H1 (cell line): ENCODE measurements around the gene PROM2. TPM values are rescaled to one million over a fixed set of nuclear protein-coding genes. Genes with fewer than 3 reads are reported as not detected.

Experiments
- CTCF ChIA-PET: fragments of 300-600 bp; sonication (Branson Sonifier 250); formaldehyde crosslinking; loops from one replicate; lab custom pipeline; 2021; ENCODE audit not compliant: partially characterized antibody; lab: Charles Lee
- POLR2A ChIA-PET: fragments of 300-600 bp; sonication (Branson Sonifier 250); formaldehyde crosslinking; loops from one replicate; lab custom pipeline; 2021; ENCODE audit warnings: inconsistent platforms; ENCODE audit not compliant: partially characterized antibody; lab: Charles Lee
- DNase-seq, 2 experiments: peaks; one replicate each; pipeline versions ENCODE4 v3.0.0 to v3.0.0-alpha.2; 2010 to 2022; ENCODE audit warnings: low spot score in 2 of 2, low read depth in 1 of 2, mixed read lengths in 1 of 2
- FAIRE-seq: peaks from 2 replicates; lab custom pipeline; 2011; peaks lifted over from hg19 to GRCh38; lab: Jason Lieb, UNC
- H2AFZ ChIP-seq: 2 replicates; pipeline ENCODE4 v1.8.1; 2012; ENCODE audit warnings: low read length, inconsistent platforms
- H2AK5ac ChIP-seq: 2 replicates; pipeline ENCODE4 v1.6.1; 2013; ENCODE audit warnings: low read depth, low read length
- H2BK120ac ChIP-seq: replicated peaks from 2 replicates; pipeline ENCODE3; 2013; ENCODE audit warnings: low read depth, low read length, inconsistent platforms
- H2BK12ac ChIP-seq: 2 replicates; pipeline ENCODE4 v1.6.1; 2013; ENCODE audit warnings: low read depth, low read length
- H2BK15ac ChIP-seq: 2 replicates; pipeline ENCODE4 v1.6.1; 2013; ENCODE audit warnings: low read length
- H2BK20ac ChIP-seq: 2 replicates; pipeline ENCODE4 v1.6.1; 2013; ENCODE audit warnings: low read length
- H2BK5ac ChIP-seq: 2 replicates; pipeline ENCODE4 v1.6.1; 2013; ENCODE audit warnings: low read depth, low read length
- H3K14ac ChIP-seq: 2 replicates; pipeline ENCODE4 v1.6.1; 2013; ENCODE audit warnings: inconsistent platforms; ENCODE audit not compliant: insufficient read length
- H3K18ac ChIP-seq: 2 replicates; pipeline ENCODE4 v1.6.1; 2013; ENCODE audit warnings: low read length; ENCODE audit errors: extremely low read depth
- H3K23ac ChIP-seq: 2 replicates; pipeline ENCODE4 v1.6.1; 2013; ENCODE audit warnings: inconsistent platforms; ENCODE audit not compliant: insufficient read length
- H3K23me2 ChIP-seq: 2 replicates; pipeline ENCODE4 v1.6.1; 2013; ENCODE audit warnings: low read depth, low read length
- H3K27ac ChIP-seq: 2 replicates; pipeline ENCODE4 v1.6.1; 2011; ENCODE audit warnings: low read depth, low read length, inconsistent platforms
- H3K27me3 ChIP-seq, 4 experiments: replicated peaks in 1 of 4; 1 replicate in 1 of 4; 2 replicates in 3 of 4; pipeline versions ENCODE4 v1.6.1 to v1.8.1; 2011 to 2013; ENCODE audit warnings: low read length in 3 of 4, mild to moderate bottlenecking in 3 of 4, inconsistent platforms in 2 of 4, mixed read lengths in 2 of 4, moderate library complexity in 1 of 4; ENCODE audit not compliant: control insufficient read depth in 3 of 4, insufficient read depth in 3 of 4; ENCODE audit errors: extremely low read depth in 1 of 4
- H3K36me3 ChIP-seq, 4 experiments: 2 replicates each; pipeline versions ENCODE4 v1.6.1 to v1.8.1; 2011 to 2013; ENCODE audit warnings: mild to moderate bottlenecking in 4 of 4, low read length in 3 of 4, moderate library complexity in 2 of 4, control low read depth in 1 of 4, inconsistent platforms in 1 of 4; ENCODE audit not compliant: insufficient read depth in 4 of 4, control insufficient read depth in 2 of 4
- H3K4ac ChIP-seq: replicated peaks from 2 replicates; pipeline ENCODE3; 2013; ENCODE audit warnings: low read length, low read depth, mixed read lengths, inconsistent platforms; ENCODE audit not compliant: insufficient read length
- H3K4me1 ChIP-seq, 4 experiments: replicated peaks in 1 of 4; 1 replicate in 1 of 4; 2 replicates in 3 of 4; pipeline versions ENCODE4 v1.6.1 to v1.8.1; 2011 to 2013; ENCODE audit warnings: low read length in 3 of 4, inconsistent platforms in 2 of 4, mixed read lengths in 1 of 4; ENCODE audit not compliant: insufficient read depth in 4 of 4, control insufficient read depth in 3 of 4
- H3K4me2 ChIP-seq, 2 experiments: 2 replicates each; pipeline versions ENCODE4 v1.6.1 to v1.8.1; 2011 to 2013; ENCODE audit warnings: low read depth in 2 of 2, low read length in 2 of 2, control low read depth in 1 of 2, inconsistent platforms in 1 of 2, mild to moderate bottlenecking in 1 of 2; ENCODE audit not compliant: insufficient read depth in 1 of 2
- H3K4me3 ChIP-seq, 4 experiments: fragments of 200-600, 300-600 bp in 1 of 4; sonication (generic), shearing (Covaris generic), sonication (Bioruptor Twin) in 1 of 4; 2 replicates each; pipeline versions ENCODE4 v1.5.1 to v1.8.1; 2011 to 2016; ENCODE audit warnings: low read length in 4 of 4, low read depth in 3 of 4, control low read depth in 2 of 4, inconsistent platforms in 2 of 4, mild to moderate bottlenecking in 2 of 4, mixed read lengths in 1 of 4, moderate library complexity in 1 of 4; ENCODE audit not compliant: insufficient read depth in 2 of 4; ENCODE audit errors: extremely low read depth in 1 of 4
- H3K56ac ChIP-seq: replicated peaks from 2 replicates; pipeline ENCODE3; 2013; ENCODE audit warnings: low read depth, mild to moderate bottlenecking, mixed read lengths, low read length, inconsistent platforms; ENCODE audit not compliant: insufficient read length
- H3K79me1 ChIP-seq: 2 replicates; pipeline ENCODE4 v1.6.1; 2013; ENCODE audit warnings: low read depth, low read length, control low read depth
- H3K79me2 ChIP-seq, 2 experiments: 2 replicates each; pipeline versions ENCODE4 v1.6.1 to v1.8.1; 2012 to 2013; ENCODE audit warnings: low read length in 2 of 2, mild to moderate bottlenecking in 2 of 2, inconsistent platforms in 1 of 2; ENCODE audit not compliant: insufficient read depth in 2 of 2, control insufficient read depth in 1 of 2
- H3K9ac ChIP-seq, 4 experiments: replicated peaks in 1 of 4; 1 replicate in 1 of 4; 2 replicates in 3 of 4; pipeline versions ENCODE4 v1.6.1 to v1.8.1; 2011 to 2013; ENCODE audit warnings: low read depth in 3 of 4, low read length in 3 of 4, control low read depth in 2 of 4, mild to moderate bottlenecking in 2 of 4, moderate library complexity in 2 of 4, inconsistent platforms in 1 of 4; ENCODE audit errors: extremely low read depth in 1 of 4
- H3K9me3 ChIP-seq, 2 experiments: 2 replicates each; pipeline versions ENCODE4 v1.6.1 to v1.8.1; 2012 to 2013; ENCODE audit warnings: mild to moderate bottlenecking in 2 of 2, moderate library complexity in 2 of 2, control low read depth in 1 of 2, inconsistent platforms in 1 of 2, low read depth in 1 of 2, low read length in 1 of 2, mixed read lengths in 1 of 2; ENCODE audit not compliant: insufficient read depth in 2 of 2
- H4K20me1 ChIP-seq, 2 experiments: replicated peaks in 1 of 2; 2 replicates each; pipeline versions ENCODE3 to v1.8.1; 2011 to 2013; ENCODE audit warnings: inconsistent platforms in 2 of 2, low read length in 2 of 2, mild to moderate bottlenecking in 1 of 2; ENCODE audit not compliant: insufficient read depth in 2 of 2, control insufficient read depth in 1 of 2
- H4K5ac ChIP-seq: 2 replicates; pipeline ENCODE4 v1.6.1; 2013; ENCODE audit warnings: low read length, low read depth, mixed read lengths, inconsistent platforms; ENCODE audit not compliant: insufficient read length
- H4K8ac ChIP-seq: 2 replicates; pipeline ENCODE4 v1.8.0; 2013; ENCODE audit warnings: mild to moderate bottlenecking, moderate library complexity, low read length, inconsistent platforms; ENCODE audit not compliant: insufficient read depth; ENCODE audit errors: extremely low read depth
- H4K91ac ChIP-seq: replicated peaks from 2 replicates; pipeline ENCODE3; 2013; ENCODE audit warnings: low read length, mixed read lengths, inconsistent platforms; ENCODE audit not compliant: insufficient read length
- CREB1 ChIP-seq: IDR thresholded peaks from 2 replicates; pipeline ENCODE4 v1.6.1; 2012; ENCODE audit warnings: inconsistent platforms
- HDAC6 ChIP-seq: IDR thresholded peaks from one replicate; pipeline ENCODE4 v1.7.1; 2012; ENCODE audit warnings: low read depth, mild to moderate bottlenecking, inconsistent platforms, low read length, moderate library complexity
- KDM1A ChIP-seq: fragments of 200-600, 300-600 bp; sonication (generic); IDR thresholded peaks from 2 replicates; pipeline ENCODE4 v1.7.1; 2016; ENCODE audit warnings: mild to moderate bottlenecking, low read length, borderline replicate concordance
- MAFK ChIP-seq: IDR thresholded peaks from 2 replicates; pipeline ENCODE4 v1.6.1; 2012; ENCODE audit warnings: low read depth, mild to moderate bottlenecking, improper control_type of control experiment, low read length
- NRF1 ChIP-seq: IDR thresholded peaks from 2 replicates; pipeline ENCODE4 v1.6.1; 2011; ENCODE audit warnings: mild to moderate bottlenecking, low read depth, low read length, improper control_type of control experiment
- POLR2AphosphoS5 ChIP-seq: IDR thresholded peaks from 2 replicates; pipeline ENCODE4 v1.6.1; 2011; ENCODE audit warnings: low read depth, low read length
- RFX5 ChIP-seq: IDR thresholded peaks from 2 replicates; pipeline ENCODE4 v1.6.1; 2011; ENCODE audit warnings: low read depth, low read length, improper control_type of control experiment, borderline replicate concordance
- SIN3A ChIP-seq, 2 experiments: IDR thresholded peaks in 1 of 2; conservative IDR thresholded peaks in 1 of 2; 2 replicates each; pipeline ENCODE4 v1.6.1; 2011 to 2012; ENCODE audit warnings: low read length in 2 of 2, improper control_type of control experiment in 1 of 2, low read depth in 1 of 2, mild to moderate bottlenecking in 1 of 2
- SUZ12 ChIP-seq: fragments of 200-600 bp; sonication (generic); IDR thresholded peaks from 2 replicates; pipeline ENCODE4 v1.6.1; 2012; ENCODE audit warnings: mild to moderate bottlenecking, inconsistent platforms, low read length, moderate library complexity, mixed read lengths
- WGBS, 2 experiments: shearing (Covaris generic) in 1 of 2; methylation state at CpG; one replicate each; pipeline versions ENCODE4 v1.1.6 to v1.1.7; 2013 to 2015; ENCODE audit warnings: low lambda C conversion rate in 2 of 2, mixed read lengths in 2 of 2, inconsistent platforms in 1 of 2, low coverage in 1 of 2, missing lambda C conversion rate in 1 of 2; ENCODE audit not compliant: insufficient replicate concordance in 2 of 2, insufficient coverage in 1 of 2, insufficient read length in 1 of 2; ENCODE audit errors: extremely low coverage in 1 of 2, missing lambda C conversion rate in 1 of 2; 5-methylcytosine and 5-hydroxymethylcytosine counted together
- polyA plus RNA-seq, 7 experiments: library from polyadenylated mRNA; depleted of rRNA in 3 of 7; stranded (reverse) in 5 of 7; unstranded in 2 of 7; fragments of >200 nt in 5 of 7; fragments of 200-250 nt in 2 of 7; gene quantifications; 1 replicate in 5 of 7; 2 replicates in 1 of 7; 4 replicates in 1 of 7; pipeline versions ENCODE4 v1.2.1 to v1.2.3, GENCODE V29; 2011 to 2013; ENCODE audit warnings: missing spikeins in 2 of 7, mixed read lengths in 2 of 7
- total RNA-seq: library from RNA; stranded (reverse); fragmentation: NEBNext Ultra II Directional; extraction: Animal tissue kit (Norgen Biotek cat#: 25700); gene quantifications from 2 replicates; pipeline ENCODE4 v1.2.1, GENCODE V29; 2021

PROM2 gene
- total and polyA plus RNA-seq, 2 of the 8 experiments (the other 6 are each of a cell fraction or from before 2014, with no cell fraction given): 1.6 to 3.8 TPM

GRCh38 chr2:95264624-95265023 is 9.6 kb upstream of the PROM2 start:
- no peak overlapping the region for H2BK12ac ChIP-seq

More at GRCh38 chr2:95264624-95265023, 9.6 kb upstream of the PROM2 start:
- no peaks in the 10 kb centered on the region for H3K36me3 ChIP-seq
- H3K23me2 ChIP-seq: no peaks in the 10 kb centered on the region; the same call in 1 of the 2 replicates
- H3K4me3 ChIP-seq: no peak overlapping the region
- no peak overlapping the region for H3K14ac ChIP-seq
- no peaks in the 10 kb centered on the region for H3K27me3 ChIP-seq
- DNase-seq: no peak
- H3K79me1 ChIP-seq: no peaks in the 10 kb centered on the region; the same call in 1 of the 2 replicates
- no peak overlapping the region for H4K5ac ChIP-seq
- H4K91ac ChIP-seq: no peak overlapping the region
- H4K20me1 ChIP-seq: no peaks in the 10 kb centered on the region
- no peak overlapping the region for H4K8ac ChIP-seq
- no peak for TF ChIP-seq MAFK
- TF ChIP-seq SUZ12: no peak
- no peak for TF ChIP-seq RFX5
- no peak for TF ChIP-seq SIN3A (conservative IDR thresholded peaks at IDR 0.05 in 1 of 2, IDR thresholded peaks at IDR 0.05 in 1 of 2; ENCODE audit: low read depth in 1 of 2, low read length in 2 of 2)
- no peak for TF ChIP-seq CREB1
- TF ChIP-seq HDAC6: no peak
- no peak for TF ChIP-seq POLR2AphosphoS5
- TF ChIP-seq NRF1: no peak
- no peak for TF ChIP-seq KDM1A
- TF ChIP-seq, all 59 proteins: peak for 0
- Histone ChIP-seq H2AFZ (no peak overlapping the region), H2BK5ac (no peak overlapping the region), H3K4me1 (peaks cover 0 to 2% (median 0%) of the 10 kb centered on the region in 4 experiments; a peak in 1 of 7 replicates), H3K9ac (no peak overlapping the region), H3K56ac (no peak overlapping the region), H3K9me3 (peaks cover 77 to 89% of the 10 kb centered on the region in 2 experiments), H3K27ac (no peak overlapping the region), H3K18ac (no peak overlapping the region), H3K79me2 (no peaks in the 10 kb centered on the region), H2BK20ac (no peak overlapping the region), H3K4ac (no peak overlapping the region), H3K23ac (no peak overlapping the region), H2BK15ac (no peak overlapping the region), H2AK5ac (no peak overlapping the region), H2BK120ac (no peak overlapping the region), H3K4me2 (no peak overlapping the region)
- ChIA-PET POLR2A (no interaction called here), CTCF (no interaction called here)
- no peak for FAIRE-seq
- WGBS, 2 experiments: 63% methylated on average over 6 of the region's 6 CpGs; no CpG with 5 or more reads in 1 of the 2 experiments
